H9 (cell line): ENCODE results near the gene PEMT. TPM values are rescaled to one million over a fixed set of nuclear protein-coding genes. Genes with fewer than 3 reads are reported as not detected.

Experiments used
- DNase-seq: peaks from one replicate; pipeline ENCODE4 v3.0.0-alpha.2; 2017
- H2AFZ ChIP-seq: one replicate; pipeline ENCODE4 v1.6.1; 2013; ENCODE audit warnings: mild to moderate bottlenecking, low read length, control low read depth, moderate library complexity
- H2AK5ac ChIP-seq: 2 replicates; pipeline ENCODE4 v1.6.1; 2013; ENCODE audit warnings: low read length, control low read depth, mixed read lengths; ENCODE audit not compliant: insufficient read length
- H2BK120ac ChIP-seq: one replicate; pipeline ENCODE4 v1.6.1; 2013; ENCODE audit warnings: low read depth, mild to moderate bottlenecking, low read length, control low read depth, inconsistent platforms; ENCODE audit not compliant: poor library complexity, severe bottlenecking
- H2BK12ac ChIP-seq: 2 replicates; pipeline ENCODE4 v1.6.1; 2013; ENCODE audit warnings: low read length, control low read depth, mixed read lengths, low read depth; ENCODE audit not compliant: insufficient read length
- H2BK15ac ChIP-seq: 2 replicates; pipeline ENCODE4 v1.6.1; 2013; ENCODE audit warnings: low read depth, low read length, control low read depth
- H2BK20ac ChIP-seq: one replicate; pipeline ENCODE4 v1.6.1; 2013; ENCODE audit warnings: low read depth, mild to moderate bottlenecking, low read length, control low read depth, inconsistent platforms; ENCODE audit not compliant: poor library complexity, severe bottlenecking
- H2BK5ac ChIP-seq: 2 replicates; pipeline ENCODE4 v1.6.1; 2013; ENCODE audit warnings: low read length, control low read depth, mixed read lengths; ENCODE audit not compliant: insufficient read length
- H3K14ac ChIP-seq: 2 replicates; pipeline ENCODE4 v1.6.1; 2013; ENCODE audit warnings: low read length, control low read depth; ENCODE audit not compliant: insufficient read depth
- H3K18ac ChIP-seq: 2 replicates; pipeline ENCODE4 v1.6.1; 2013; ENCODE audit warnings: low read depth, mild to moderate bottlenecking, mixed read lengths, low read length, control low read depth; ENCODE audit not compliant: insufficient read length
- H3K23ac ChIP-seq: 2 replicates; pipeline ENCODE4 v1.6.1; 2013; ENCODE audit warnings: low read length, control low read depth, mixed read lengths, low read depth; ENCODE audit not compliant: insufficient read length
- H3K23me2 ChIP-seq: 2 replicates; pipeline ENCODE4 v1.6.1; 2013; ENCODE audit warnings: low read depth, mild to moderate bottlenecking, mixed read lengths, low read length, control low read depth; ENCODE audit not compliant: insufficient read length, poor library complexity, severe bottlenecking
- H3K27ac ChIP-seq: 2 replicates; pipeline ENCODE4 v1.5.1; 2013; ENCODE audit warnings: low read length, control low read depth, mixed read lengths, low read depth; ENCODE audit not compliant: insufficient read length
- H3K27me3 ChIP-seq: 2 replicates; pipeline ENCODE4 v1.6.1; 2013; ENCODE audit warnings: low read length, control low read depth, inconsistent platforms; ENCODE audit not compliant: insufficient read depth
- H3K4ac ChIP-seq: 2 replicates; pipeline ENCODE4 v1.6.1; 2013; ENCODE audit warnings: low read depth, mild to moderate bottlenecking, control low read depth, inconsistent platforms, low read length, moderate library complexity
- H3K4me1 ChIP-seq: 2 replicates; pipeline ENCODE4 v1.6.1; 2013; ENCODE audit warnings: low read length, control low read depth, inconsistent platforms; ENCODE audit not compliant: insufficient read depth
- H3K4me2 ChIP-seq: 2 replicates; pipeline ENCODE4 v1.6.1; 2013; ENCODE audit warnings: low read length, control low read depth, mixed read lengths; ENCODE audit not compliant: insufficient read length, insufficient read depth
- H3K56ac ChIP-seq: 2 replicates; pipeline ENCODE4 v1.6.1; 2013; ENCODE audit warnings: low read depth, mild to moderate bottlenecking, mixed read lengths, low read length, control low read depth; ENCODE audit not compliant: insufficient read length
- H3K79me1 ChIP-seq: 2 replicates; pipeline ENCODE4 v1.6.1; 2013; ENCODE audit warnings: low read depth, mild to moderate bottlenecking, moderate library complexity, low read length, control low read depth, inconsistent platforms; ENCODE audit not compliant: insufficient read depth, poor library complexity, severe bottlenecking
- H3K79me2 ChIP-seq: 2 replicates; pipeline ENCODE4 v1.6.1; 2013; ENCODE audit warnings: low read length, control low read depth, inconsistent platforms; ENCODE audit not compliant: insufficient read depth
- H3K9ac ChIP-seq: 2 replicates; pipeline ENCODE4 v1.6.1; 2013; ENCODE audit warnings: low read length, control low read depth, mixed read lengths; ENCODE audit not compliant: insufficient read length; ENCODE audit errors: extremely low read depth
- H3K9me3 ChIP-seq: one replicate; pipeline ENCODE4 v1.6.1; 2013; ENCODE audit warnings: low read depth, low read length, inconsistent platforms; ENCODE audit not compliant: control insufficient read depth
- H3T11ph ChIP-seq: one replicate; pipeline ENCODE4 v1.6.1; 2013; ENCODE audit warnings: mild to moderate bottlenecking, low read length, control low read depth, inconsistent platforms
- H4K20me1 ChIP-seq: one replicate; pipeline ENCODE4 v1.6.1; 2013; ENCODE audit not compliant: control insufficient read depth, insufficient read length, insufficient read depth
- H4K5ac ChIP-seq: 2 replicates; pipeline ENCODE4 v1.6.1; 2013; ENCODE audit warnings: low read depth, mild to moderate bottlenecking, mixed read lengths, low read length, control low read depth; ENCODE audit not compliant: insufficient read length
- H4K8ac ChIP-seq: replicated peaks from 2 replicates; pipeline ENCODE4 v1.6.1; 2013; ENCODE audit warnings: low read length, control low read depth, mixed read lengths, low read depth; ENCODE audit not compliant: insufficient read length
- H4K91ac ChIP-seq: 2 replicates; pipeline ENCODE4 v1.6.1; 2013; ENCODE audit warnings: low read depth, mild to moderate bottlenecking, moderate library complexity, mixed read lengths, low read length, control low read depth; ENCODE audit not compliant: insufficient read length
- H3K27ac Mint-ChIP-seq, 3 experiments: 2 replicates in 2 of 3; 3 replicates in 1 of 3; pipeline ENCODE4 v1.8.0; 2020 to 2021; ENCODE audit warnings: mixed read lengths in 3 of 3, mild to moderate bottlenecking in 1 of 3, moderate library complexity in 1 of 3
- H3K27me3 Mint-ChIP-seq: 2 replicates; pipeline ENCODE4 v1.8.0; 2021; ENCODE audit warnings: low read depth, mild to moderate bottlenecking, moderate library complexity, mixed read lengths
- H3K36me3 Mint-ChIP-seq, 3 experiments: 2 replicates in 2 of 3; 3 replicates in 1 of 3; pipeline ENCODE4 v1.8.0; 2020 to 2021; ENCODE audit warnings: low read depth in 3 of 3, mixed read lengths in 3 of 3; ENCODE audit not compliant: insufficient read depth in 1 of 3
- H3K4me1 Mint-ChIP-seq, 2 experiments: 2 replicates each; pipeline ENCODE4 v1.8.0; 2020; ENCODE audit warnings: mixed read lengths in 2 of 2
- H3K4me3 Mint-ChIP-seq, 2 experiments: 2 replicates in 1 of 2; 3 replicates in 1 of 2; pipeline ENCODE4 v1.8.0; 2020 to 2021; ENCODE audit warnings: mild to moderate bottlenecking in 2 of 2, mixed read lengths in 2 of 2, moderate library complexity in 1 of 2
- H3K9me3 Mint-ChIP-seq, 2 experiments: 2 replicates in 1 of 2; 3 replicates in 1 of 2; pipeline ENCODE4 v1.8.0; 2020; ENCODE audit warnings: mild to moderate bottlenecking in 2 of 2, mixed read lengths in 2 of 2, moderate library complexity in 1 of 2
- CTCF ChIP-seq: fragments of 200-600 bp; sonication (generic); conservative IDR thresholded peaks from 3 replicates; pipeline ENCODE4 v1.8.0; 2021; ENCODE audit warnings: antibody characterized with exemption, mild to moderate bottlenecking
- WGBS: extraction: QIAGEN DNeasy Blood & Tissue Kit; methylation state at CpG from one replicate; pipeline ENCODE4 v1.1.7; 2013; ENCODE audit warnings: missing lambda C conversion rate, low lambda C conversion rate, mixed read lengths; ENCODE audit not compliant: insufficient read length; ENCODE audit errors: extremely low coverage; 5-methylcytosine and 5-hydroxymethylcytosine counted together
- total RNA-seq: library from RNA; stranded (reverse); gene quantifications from 2 replicates; pipeline ENCODE4 v1.2.1, GENCODE V29; 2021

PEMT gene
- total RNA-seq, 1 experiment from 2014 or later: 63.2 TPM

- no peak overlapping the region for H2BK20ac ChIP-seq
- H3K23ac ChIP-seq: no peak overlapping the region
- no peak overlapping the region for H2BK120ac ChIP-seq
- WGBS: no CpG with 5 or more reads among the region's 7 CpGs
- H2BK5ac ChIP-seq: no peak overlapping the region
- no peak overlapping the region for H3T11ph ChIP-seq
- no peak for TF ChIP-seq CTCF
- no peak overlapping the region for H2AFZ ChIP-seq
- Mint-ChIP-seq H3K27me3 (no peaks in the 10 kb centered on the region), H3K36me3 (no peaks in the 10 kb centered on the region; a peak in 2 of 7 replicates), H3K27ac (peak overlapping the region in 1 of 3 experiments; percentile 76; a peak in 1 of 7 replicates), H3K4me3 (no peak overlapping the region; a peak in 2 of 5 replicates), H3K9me3 (no peaks in the 10 kb centered on the region), H3K4me1 (peaks cover 26 to 30% of the 10 kb centered on the region in 2 experiments)
- no peak overlapping the region for H4K5ac ChIP-seq
- H3K56ac ChIP-seq: no peak overlapping the region
- no peak overlapping the region for H3K4me2 ChIP-seq
- no peaks in the 10 kb centered on the region for H3K23me2 ChIP-seq
- DNase-seq: no peak
- H3K9me3 ChIP-seq: no peaks in the 10 kb centered on the region
- H3K4ac ChIP-seq: no peak overlapping the region
- H2BK15ac ChIP-seq: no peak overlapping the region
- no peak overlapping the region for H3K18ac ChIP-seq
- no peaks in the 10 kb centered on the region for H3K79me2 ChIP-seq
- no peak overlapping the region for H3K14ac ChIP-seq
- H2AK5ac ChIP-seq: no peak overlapping the region
- H3K9ac ChIP-seq: no peak overlapping the region
- H3K4me1 ChIP-seq: peaks cover 4% of the 10 kb centered on the region; the same call in 1 of the 2 replicates
- H2BK12ac ChIP-seq: no peak overlapping the region
- no peak overlapping the region for H3K27ac ChIP-seq
- H4K8ac ChIP-seq: no peak overlapping the region
- no peaks in the 10 kb centered on the region for H3K79me1 ChIP-seq
- no peaks in the 10 kb centered on the region for H4K20me1 ChIP-seq
- no peak overlapping the region for H4K91ac ChIP-seq
- no peaks in the 10 kb centered on the region for H3K27me3 ChIP-seq
Observed at GRCh38 chr17:17513626-17514025, 77.9 kb downstream of the PEMT start.
